Nucleus accumbens (tissue), 56 donors: ENCODE results near the gene TNK1.

Experiments
- DNase-seq, 56 donors: peaks; one replicate each; lab custom pipeline; 2025; lab: John Stamatoyannopoulos, UW

TNK1 gene

GRCh38 chr17:7388856-7389255 is 8.0 kb downstream of the TNK1 start:
- no peak for DNase-seq

DNA sequence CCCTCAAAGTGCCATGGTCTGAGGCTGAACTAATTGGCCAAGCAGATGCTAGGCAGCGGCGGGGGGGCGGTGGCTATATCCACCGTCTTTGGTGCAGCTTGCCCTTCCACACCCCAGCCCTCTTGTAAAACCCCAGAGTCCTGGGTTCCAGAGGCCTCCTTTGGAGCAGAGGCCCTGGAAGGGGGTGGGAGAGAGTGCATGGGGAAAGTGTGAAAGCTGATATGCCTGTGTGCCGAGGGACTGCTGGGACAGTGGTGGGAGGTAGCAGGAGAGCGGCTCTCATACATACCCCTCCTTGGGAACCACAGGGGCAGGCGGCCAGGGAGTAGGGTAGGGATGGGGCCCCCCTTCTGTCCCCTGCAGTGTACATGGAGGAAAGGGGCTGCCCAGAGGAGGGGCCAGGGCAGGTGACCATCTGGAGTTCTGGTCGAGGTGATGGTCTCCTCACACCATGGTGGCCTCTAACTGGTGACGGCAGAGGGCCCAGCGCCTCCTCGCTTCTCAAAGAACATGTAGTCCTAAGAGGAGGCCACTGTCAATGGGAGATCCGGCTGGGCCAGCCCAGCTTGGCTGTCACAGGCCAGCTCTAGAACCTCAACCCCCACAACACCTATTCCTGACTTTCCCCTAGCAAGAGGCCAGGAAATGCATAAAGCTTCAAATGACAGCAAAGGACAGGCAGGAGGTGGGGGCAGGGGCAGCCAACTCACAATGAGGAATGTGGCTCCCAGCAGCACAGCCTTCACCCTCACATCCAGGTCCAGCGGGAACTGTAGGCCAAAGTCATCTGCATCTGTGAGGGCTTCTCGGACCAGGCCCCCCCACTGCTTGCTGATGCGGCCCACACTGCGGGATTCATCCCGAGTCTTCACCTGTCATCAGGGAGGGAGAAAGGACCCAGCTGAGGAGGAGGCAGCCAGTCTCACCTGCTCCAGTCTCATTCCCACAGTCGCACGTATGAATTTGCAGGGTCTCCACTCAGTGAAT is 9.3 kb downstream of the TNK1 start:
- DNase-seq, result no peak

- DNase-seq, result no peak
Measured at GRCh38 chr17:7391307-7391706, 10.4 kb downstream of the TNK1 start.

- no peak for DNase-seq
Measured at GRCh38 chr17:7392696-7393612, 12.1 kb downstream of the TNK1 start.

DNA sequence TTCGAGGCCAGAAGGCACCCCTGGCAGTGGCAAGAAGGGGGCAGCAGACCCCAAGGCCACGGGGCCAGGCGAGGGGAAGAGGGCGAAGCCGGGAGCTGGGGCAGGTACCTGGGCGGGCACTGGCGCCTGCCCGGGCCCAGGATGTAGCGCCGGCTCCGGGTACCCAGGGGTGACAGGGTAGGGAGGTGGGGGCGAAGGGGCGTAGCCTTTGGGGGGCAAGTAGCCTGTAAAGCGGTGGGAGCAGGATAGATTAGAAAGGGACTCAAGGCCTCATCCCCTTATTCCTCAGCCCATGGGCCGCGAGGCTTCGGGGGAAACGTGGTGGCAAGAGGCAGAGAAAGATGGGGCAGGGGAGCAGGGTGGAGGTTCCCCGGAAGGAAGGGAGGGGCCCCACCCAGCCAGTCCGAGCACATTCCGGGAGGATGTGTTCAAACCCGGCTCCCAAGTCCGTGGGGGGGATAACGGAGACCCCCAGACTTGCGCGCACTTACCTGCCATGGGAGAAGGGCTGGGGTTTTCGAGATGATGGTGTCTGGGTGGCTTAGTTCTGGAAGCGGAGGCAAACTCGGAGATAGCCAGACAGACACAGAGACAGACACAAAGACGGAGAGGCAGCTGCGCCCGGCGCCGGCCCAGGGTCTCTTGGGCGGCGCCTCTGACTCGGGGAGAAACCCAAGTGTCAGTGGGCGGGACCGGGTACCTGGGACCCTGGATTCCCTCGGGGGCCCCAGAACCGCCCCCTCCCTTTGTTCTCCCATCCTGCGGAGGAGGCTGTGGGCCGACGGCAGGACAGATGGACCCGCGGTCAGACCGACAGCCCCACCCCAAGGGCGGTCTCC is 12.9 kb downstream of the TNK1 start:
- DNase-seq, result peak in 2 of 56 donors; percentile 49 to 85

DNA sequence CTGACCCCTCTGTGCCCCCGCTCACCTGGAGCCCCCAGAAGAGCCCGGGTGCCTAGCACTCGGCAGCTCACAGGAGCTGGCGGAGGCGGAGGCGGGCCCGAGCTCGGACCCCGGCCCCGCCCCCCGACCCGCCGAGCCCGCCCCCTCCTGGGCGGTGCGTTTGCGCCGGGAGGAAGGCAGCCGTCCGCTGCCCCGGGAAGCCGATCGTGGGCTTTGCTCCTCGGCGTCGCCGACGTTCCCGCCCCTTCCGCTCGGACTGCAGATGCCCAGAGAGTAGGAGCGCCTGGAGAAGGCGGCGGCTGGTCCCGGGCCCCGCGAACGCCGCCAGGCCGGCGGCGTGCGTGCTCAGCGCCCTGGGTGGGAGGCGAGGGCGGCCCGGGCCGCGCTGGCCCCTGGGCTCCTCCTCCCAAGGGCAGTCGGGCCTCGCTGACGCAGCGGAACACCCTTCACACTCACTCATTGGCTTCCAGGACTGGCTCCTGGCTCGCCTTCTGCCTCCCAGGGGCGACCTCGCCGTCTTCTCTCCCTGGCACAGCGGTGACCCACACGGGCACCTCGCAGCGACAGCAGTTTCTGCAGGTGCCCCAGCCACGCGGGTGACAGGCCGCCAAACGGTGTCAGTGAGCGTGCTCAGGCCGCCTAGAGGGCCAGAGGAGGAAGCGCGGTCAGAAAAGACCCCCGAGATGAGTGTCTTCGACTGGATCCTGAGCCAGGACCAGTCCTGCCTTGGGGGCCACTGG is 13.7 kb downstream of the TNK1 start, which contains the start of gene PLSCR3:
Gene PLSCR3 (minus strand): TSS at position 74 of the 740 bp plus-strand sequence. CDS start 415 bp downstream, outside the sequence.
- DNase-seq, result peak in 51 of 56 donors; percentile 17 to 86 (median 72)

DNA sequence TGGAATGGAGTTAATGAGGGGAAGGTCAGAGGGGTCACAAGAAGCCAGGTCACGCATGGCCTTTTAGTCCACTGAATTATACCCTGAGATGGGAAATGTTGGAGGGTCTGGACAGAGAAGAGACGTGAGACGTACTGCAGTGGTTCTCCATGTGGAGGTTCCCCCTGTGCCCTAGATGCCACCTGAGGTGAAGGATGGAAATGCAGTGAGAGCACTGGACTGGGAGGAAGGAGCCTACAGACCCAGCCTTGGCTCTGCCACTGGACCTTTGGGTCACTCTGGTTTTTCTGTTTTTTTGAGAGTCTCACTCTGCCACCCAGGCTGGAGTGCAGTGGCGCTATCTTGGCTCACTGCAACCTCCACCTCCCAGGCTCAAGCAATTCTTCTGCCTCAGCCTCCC is 15.3 kb downstream of the TNK1 start:
- DNase-seq, result no peak

DNA sequence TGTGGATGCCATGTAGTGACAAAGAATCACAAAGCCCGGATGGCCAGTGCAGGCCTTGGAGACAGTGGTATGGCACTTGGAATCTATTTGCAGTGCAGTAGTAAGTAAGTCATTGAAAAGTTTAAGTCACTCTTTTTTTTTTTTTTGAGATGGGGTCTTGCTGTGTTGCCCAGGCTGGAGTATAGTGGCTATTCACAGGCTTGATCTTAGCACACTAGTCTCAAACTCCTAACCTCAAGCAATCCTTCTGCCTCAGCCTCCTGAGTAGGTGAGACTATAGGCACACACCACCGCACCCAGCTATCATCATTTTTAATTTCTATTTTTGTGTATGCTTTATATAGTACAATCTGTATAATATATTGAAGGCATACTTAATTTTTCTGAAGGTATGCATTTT is 17.7 kb downstream of the TNK1 start:
- no peak for DNase-seq

DNA sequence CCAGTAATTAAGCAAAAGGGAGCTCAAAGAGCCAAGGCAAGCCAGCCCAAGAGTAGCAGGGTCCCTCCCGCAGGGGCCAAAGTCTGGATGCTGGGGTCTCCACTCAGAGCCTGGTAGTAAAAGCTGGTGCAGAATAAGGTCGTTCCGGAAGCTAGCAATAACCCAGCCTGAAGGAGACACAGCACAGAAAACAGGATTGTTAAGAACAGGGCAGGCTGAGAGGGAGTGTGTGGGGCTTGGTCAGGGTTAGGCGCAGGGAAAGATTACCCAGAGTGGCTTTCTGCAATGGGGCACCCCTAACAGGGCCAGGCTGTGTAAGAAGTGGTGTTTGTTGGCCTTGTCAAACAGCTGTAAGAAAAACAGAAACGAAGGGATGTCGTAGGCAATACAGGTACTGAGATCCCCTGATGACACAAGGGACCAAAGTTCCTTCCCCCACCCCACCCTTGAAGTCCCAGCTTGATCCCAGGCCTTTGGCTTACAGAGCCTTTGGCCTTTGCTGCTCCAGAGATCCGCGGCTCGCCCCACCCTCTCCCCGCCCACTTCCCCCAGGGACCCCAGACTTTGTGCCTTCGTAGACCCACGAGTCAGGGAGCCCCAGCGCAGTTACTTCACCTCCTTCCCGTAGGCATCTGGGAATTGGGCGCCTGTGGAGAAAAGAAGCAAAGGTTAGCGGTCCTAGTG is 22.3 kb downstream of the TNK1 start:
- no peak for DNase-seq

- peak in 2 of 56 donors; percentile 58 to 81 for DNase-seq
Measured at GRCh38 chr17:7403727-7403976, 22.8 kb downstream of the TNK1 start.

- DNase-seq, result peak; percentile 95 to 100 (median 99)
Measured at GRCh38 chr17:7403977-7404736, 23.3 kb downstream of the TNK1 start, which contains the start of gene TMEM256. Gene TMEM256, minus strand, starts transcription at chr17:7404097. Its CDS starts 13 bp downstream, at chr17:7404084.

- DNase-seq, result peak in 11 of 56 donors; percentile 51 to 91 (median 72)
Measured at GRCh38 chr17:7404737-7405349, 24.0 kb downstream of the TNK1 start.

DNA sequence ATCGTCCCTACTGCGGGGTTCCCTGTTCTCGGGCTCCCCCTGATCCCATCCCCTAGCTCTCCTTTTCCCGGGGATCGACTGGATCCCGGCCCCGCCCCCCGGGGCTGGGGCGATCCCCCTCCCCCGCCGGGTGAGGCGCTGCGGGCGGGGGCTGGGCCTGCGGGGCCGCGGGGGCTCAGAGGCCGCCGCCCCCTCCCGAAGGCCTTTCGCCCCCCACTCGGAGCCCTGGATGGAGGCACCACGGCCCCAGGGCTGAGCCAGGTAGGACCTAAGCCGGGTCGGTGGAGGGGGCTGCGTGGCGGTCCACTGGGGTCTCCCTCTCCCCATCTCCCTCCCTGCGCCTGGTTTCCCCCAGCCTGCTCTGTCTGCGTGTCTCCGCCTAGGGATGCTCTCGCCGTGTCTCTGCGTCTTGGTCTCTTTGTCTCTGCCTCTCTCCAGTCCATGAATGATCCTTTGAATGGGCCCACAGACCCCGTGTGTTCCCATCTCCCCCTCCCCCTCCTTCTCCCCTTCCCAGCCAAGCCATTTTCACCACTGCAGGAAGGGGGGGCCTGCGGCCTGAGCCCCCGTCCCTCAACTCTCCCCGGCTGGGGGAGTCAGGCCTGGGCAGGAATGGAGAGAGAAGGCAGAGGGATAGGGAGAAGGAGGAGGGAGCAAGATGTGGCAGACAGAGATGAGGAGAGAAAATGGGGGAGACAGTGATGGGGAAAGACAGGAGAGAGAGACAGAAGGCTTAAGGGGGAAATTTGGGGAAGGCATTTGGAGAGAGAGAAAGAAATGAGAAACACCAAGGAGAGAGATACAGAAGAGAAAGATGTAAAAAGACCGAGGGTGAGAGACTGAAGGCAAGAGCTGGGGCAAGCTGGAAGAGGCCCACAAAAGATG is 24.7 kb downstream of the TNK1 start:
- DNase-seq, result peak in 26 of 56 donors; percentile 8 to 68 (median 46)

DNA sequence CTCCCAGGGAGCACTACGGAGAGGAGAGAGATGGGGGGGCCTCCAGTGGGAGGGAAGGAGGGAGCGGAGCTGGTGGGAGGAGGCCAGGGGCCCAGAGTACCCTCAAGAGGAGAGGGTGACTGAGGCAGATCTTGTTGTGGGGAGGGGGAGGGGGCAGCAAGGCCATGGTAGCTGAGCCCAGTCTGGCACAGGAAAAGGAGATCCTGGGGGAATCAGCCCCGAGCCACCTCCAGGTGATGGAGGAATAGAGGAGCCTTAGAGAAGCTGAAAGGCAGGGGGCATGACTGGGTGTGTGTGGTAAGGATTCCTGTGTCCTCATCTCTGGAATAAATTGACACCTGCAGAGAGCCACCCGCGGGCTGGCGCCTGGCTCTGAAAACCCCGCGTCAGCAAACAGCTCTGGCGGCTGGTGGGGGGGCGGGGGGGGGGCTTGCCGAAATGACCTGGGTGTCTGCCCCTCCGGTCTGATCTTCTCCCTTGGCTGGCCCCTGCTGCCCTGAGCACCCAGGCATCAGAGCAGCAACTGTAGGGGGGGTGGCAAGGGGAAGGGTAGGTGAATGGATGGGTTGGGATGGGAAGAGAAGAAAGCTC is 25.4 kb downstream of the TNK1 start:
- DNase-seq, result peak in 3 of 56 donors; percentile 8 to 21 (median 13)

DNA sequence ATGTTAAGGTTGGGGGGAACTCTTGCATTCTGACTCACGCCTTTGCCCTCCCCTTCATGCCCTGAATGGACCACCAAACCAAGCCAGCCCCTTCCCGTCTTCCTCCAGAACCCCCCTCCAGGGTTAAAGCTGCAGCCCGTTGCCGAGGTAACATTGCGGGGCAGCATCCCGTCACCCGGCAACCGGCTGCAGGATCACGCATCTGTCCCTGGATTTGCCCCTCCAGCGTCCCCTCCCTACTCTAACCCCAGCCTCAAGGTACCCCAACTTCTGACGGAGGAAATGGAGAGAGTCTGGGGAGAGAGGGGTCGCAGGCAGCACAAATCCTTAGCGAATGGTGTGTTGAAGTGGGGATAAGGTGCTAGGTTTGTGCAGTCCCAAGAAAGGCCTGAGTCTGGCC is 26.2 kb downstream of the TNK1 start:
- no peak for DNase-seq
